GM12872 (cell line): ENCODE results near the gene AK2.

Experiments used
- CTCF ChIP-seq: IDR thresholded peaks from 3 replicates; pipeline ENCODE4 v1.5.1; 2011; ENCODE audit warnings: low read depth, mild to moderate bottlenecking, low read length, moderate library complexity; ENCODE audit not compliant: insufficient read depth

The AK2 gene

GRCh38 chr1:32967888-32968568 is 68.7 kb downstream of the AK2 start:
- no peak for TF ChIP-seq CTCF

DNA sequence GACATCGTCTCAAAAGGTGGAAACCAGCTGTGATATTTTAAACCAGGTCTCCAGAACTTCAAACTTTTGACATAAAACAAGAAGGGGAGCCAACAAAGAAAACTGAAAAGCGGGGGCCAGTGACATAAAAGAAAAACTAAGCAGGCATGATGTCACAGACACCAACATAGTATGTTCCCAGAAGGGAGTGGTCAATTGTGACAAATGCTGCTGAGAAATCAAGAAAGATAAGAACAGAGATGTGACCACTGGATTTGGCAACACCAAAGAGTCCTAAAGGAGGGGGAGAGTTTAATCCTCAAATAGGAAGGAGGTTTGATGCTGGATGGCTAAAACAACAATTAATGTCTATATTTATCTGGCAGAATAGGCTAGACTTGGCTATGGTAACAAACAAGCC is 69.8 kb downstream of the AK2 start:
- no peak for TF ChIP-seq CTCF

DNA sequence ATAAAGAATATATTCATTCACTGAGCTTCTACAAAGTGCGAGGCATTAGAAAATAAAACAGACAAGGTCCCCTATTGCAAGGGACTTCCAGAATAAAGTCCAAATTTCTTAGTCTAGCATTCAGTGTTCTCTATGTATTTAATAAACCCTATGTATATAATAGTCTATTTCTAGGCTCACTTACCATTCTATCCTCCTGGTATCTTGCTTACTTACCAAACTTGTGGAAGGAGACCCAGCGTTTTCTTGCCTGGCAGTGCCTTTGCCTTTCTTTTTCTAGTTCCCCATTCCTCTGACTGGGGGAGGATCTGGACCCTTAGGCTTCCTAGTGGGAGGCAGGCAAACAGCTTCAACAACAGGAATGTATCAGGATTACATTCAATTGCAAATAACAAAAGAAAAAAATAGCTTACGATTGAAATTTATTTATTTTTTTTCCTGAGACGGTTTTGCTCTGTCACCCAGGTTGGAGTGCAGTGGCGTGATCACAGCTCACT is 71.4 kb downstream of the AK2 start:
- TF ChIP-seq CTCF, result no peak

GRCh38 chr1:32964461-32965250 is 72.0 kb downstream of the AK2 start, which contains the start of gene RNF19B:
TSS of gene RNF19B (minus strand) at chr1:32964809. CDS start at chr1:32964685, 124 bp downstream.
- no peak for TF ChIP-seq CTCF

GRCh38 chr1:32963746-32964460 is 72.8 kb downstream of the AK2 start:
- TF ChIP-seq CTCF, result no peak

DNA sequence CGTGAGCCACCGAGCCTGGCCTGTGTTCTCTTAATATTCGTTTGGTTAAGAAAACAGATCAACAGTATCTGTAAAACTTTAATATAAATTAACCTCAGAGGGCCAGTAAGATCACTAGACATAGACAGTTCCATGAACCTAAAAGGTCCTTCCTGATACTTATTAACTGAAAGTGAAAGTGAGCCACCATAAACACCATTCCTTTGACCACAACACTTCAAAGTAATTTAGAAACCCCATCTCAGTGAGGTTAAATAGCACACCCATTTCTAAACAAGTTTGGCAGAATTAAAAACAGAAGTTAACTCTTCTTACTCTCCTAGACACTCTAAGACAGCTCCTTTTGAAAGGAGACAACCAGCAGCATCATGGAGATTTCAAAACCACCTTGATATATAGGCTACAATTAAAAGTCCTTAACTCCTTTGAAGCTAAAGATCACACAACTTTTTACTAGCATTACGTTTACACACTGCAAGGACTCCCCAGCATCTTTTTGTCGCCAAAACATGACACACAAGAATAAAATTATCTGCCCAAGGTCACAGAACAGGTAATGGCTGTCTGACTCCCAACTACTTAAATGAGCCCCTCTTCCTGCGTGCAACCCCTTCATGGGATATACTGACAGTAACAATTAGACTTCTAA is 74.3 kb downstream of the AK2 start:
- no peak for TF ChIP-seq CTCF
